ENCODE results near the gene CALCB. TPM values are rescaled to one million over a fixed set of nuclear protein-coding genes. Genes with fewer than 3 reads are reported as not detected.

CALCB gene
- total and polyA plus RNA-seq, 11 donors: 0.11 to 1.3 (median 0.37) TPM; not detected in 4

DNA sequence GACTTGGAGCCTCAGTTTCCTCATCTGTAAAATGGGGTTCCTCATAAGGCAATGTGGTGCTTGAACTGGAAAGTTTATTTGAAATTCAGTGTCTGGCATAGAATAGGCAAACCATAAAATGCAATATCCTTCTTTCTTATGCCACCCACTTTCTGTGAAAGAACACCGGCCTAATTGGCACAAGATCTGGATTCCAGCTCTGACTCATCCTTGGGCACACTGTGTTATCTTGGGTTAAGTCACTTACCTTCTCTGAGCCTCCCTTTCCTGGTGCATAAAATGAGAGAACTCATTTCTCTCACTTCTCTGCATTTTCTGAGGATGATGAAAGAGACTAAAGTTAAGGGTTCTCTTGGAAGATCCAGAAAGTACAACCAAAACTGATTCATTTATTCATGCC, 46.4 kb downstream of the CALCB start:
- 76 to 95% (median 82%) methylated on average over 1 of the region's 1 CpG for WGBS, 4 donors
- ATAC-seq (no peak), DNase-seq (no peak)
- Histone ChIP-seq H3K27me3 (peaks cover 0 to 31% (median 3%) of the 10 kb centered on the region in 9 donors), H3K9me3 (no peaks in the 10 kb centered on the region), H3K27ac (no peak overlapping the region), H3K4me3 (no peak overlapping the region), H3K36me3 (no peaks in the 10 kb centered on the region), H3K4me1 (peaks cover 0 to 3% (median 0%) of the 10 kb centered on the region in 12 donors)
- TF ChIP-seq, protein P1, sequence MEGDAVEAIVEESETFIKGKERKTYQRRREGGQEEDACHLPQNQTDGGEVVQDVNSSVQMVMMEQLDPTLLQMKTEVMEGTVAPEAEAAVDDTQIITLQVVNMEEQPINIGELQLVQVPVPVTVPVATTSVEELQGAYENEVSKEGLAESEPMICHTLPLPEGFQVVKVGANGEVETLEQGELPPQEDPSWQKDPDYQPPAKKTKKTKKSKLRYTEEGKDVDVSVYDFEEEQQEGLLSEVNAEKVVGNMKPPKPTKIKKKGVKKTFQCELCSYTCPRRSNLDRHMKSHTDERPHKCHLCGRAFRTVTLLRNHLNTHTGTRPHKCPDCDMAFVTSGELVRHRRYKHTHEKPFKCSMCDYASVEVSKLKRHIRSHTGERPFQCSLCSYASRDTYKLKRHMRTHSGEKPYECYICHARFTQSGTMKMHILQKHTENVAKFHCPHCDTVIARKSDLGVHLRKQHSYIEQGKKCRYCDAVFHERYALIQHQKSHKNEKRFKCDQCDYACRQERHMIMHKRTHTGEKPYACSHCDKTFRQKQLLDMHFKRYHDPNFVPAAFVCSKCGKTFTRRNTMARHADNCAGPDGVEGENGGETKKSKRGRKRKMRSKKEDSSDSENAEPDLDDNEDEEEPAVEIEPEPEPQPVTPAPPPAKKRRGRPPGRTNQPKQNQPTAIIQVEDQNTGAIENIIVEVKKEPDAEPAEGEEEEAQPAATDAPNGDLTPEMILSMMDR (IDR thresholded peaks at IDR 0.05): no peak
- no peak for TF ChIP-seq POLR2A (IDR thresholded peaks at IDR 0.05)
- intact Hi-C loops (cut with DNase I): no loop called here

DNA sequence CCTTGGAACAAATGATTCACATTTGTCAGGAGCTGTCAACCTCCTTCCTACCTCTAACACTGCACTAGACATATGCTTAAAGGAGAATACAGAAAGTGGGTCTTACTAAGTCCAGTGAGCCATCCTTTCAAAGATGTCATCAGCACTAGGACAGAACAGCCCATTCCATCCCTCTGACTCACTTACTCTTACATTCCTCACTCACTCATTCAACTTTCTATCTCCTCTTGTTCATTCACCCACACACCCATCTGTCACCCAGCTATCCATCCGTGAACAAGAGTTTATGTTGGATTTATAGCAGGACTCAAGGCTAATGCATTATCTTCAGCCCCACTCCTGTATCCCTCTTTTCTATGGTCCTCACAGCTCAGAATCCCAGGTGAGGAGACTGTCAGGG, 50.5 kb downstream of the CALCB start:
- no peak for ATAC-seq

DNA sequence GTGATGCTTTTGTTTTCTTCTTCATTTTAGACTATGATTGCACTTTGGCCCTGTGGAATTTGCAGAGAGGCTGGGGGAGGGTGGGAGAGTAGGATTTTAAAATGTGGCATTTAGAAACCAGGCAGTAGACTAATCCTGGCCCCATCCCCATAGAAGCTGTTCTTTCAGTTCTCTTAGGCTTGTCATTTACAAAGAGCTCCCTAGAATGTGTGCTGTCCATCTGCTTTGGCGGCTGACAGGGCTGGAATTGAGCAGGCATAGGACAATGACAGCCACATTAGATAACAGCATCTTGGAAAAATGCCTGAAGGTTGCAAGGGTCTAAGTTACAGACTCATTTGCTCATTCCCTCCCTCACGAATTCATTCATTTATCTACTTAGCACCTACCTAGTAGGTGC, 51.1 kb downstream of the CALCB start:
- H3K4me1 ChIP-seq: no peaks in the 10 kb centered on the region
- H3K27ac ChIP-seq: no peak overlapping the region
- no peaks in the 10 kb centered on the region for H3K9me3 ChIP-seq
- peaks cover 0 to 4% (median 0%) of the 10 kb centered on the region in 9 donors for H3K27me3 ChIP-seq
- intact Hi-C loops (cut with DNase I): no loop called here
- WGBS, 4 donors: 28 to 40% (median 30%) methylated on average over 2 of the region's 2 CpGs
- no peak for ATAC-seq
- no peak for TF ChIP-seq POLR2A (IDR thresholded peaks at IDR 0.05)
- TF ChIP-seq, protein P1 (IDR thresholded peaks at IDR 0.05): no peak
- no peak for DNase-seq
- H3K36me3 ChIP-seq: no peaks in the 10 kb centered on the region
- H3K4me3 ChIP-seq: no peak overlapping the region

More for the DNA sequence above, 50.5 kb downstream of the CALCB start:
- TF ChIP-seq, protein P1 (IDR thresholded peaks at IDR 0.05): no peak
- TF ChIP-seq POLR2A (IDR thresholded peaks at IDR 0.05): no peak
- intact Hi-C loops (cut with DNase I): no loop called here
- H3K9me3 ChIP-seq: no peaks in the 10 kb centered on the region
- peaks cover 0 to 9% (median 0%) of the 10 kb centered on the region in 9 donors for H3K27me3 ChIP-seq
- no peak for DNase-seq
- no peak overlapping the region for H3K4me3 ChIP-seq
- H3K27ac ChIP-seq: no peak overlapping the region
- WGBS, 4 donors: 54 to 80% (median 69%) methylated on average over 1 of the region's 1 CpG
- no peaks in the 10 kb centered on the region for H3K36me3 ChIP-seq
- no peaks in the 10 kb centered on the region for H3K4me1 ChIP-seq

DNA sequence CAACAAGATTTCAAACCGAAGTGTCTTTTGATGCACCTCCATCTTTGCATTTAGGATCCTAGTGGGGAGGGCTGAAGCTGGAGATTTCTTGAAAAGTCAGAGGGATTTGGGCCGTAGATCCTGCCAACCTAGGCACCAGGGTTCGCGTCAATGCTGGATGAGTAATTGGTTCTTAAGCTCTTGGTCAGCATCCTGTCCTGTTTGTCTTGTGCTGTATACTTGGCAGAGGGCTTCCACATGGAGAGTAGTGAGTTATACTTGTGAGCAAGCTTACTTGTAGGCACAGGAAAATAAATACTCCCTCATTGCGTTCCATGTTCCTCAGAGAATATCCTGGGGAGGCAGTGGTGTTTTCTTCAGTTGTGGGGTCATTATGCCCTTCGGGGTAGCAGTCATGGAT, 53.9 kb downstream of the CALCB start:
- ATAC-seq (no peak), DNase-seq (no peak)
- Histone ChIP-seq H3K27me3 (peaks cover 0 to 4% (median 0%) of the 10 kb centered on the region in 9 donors), H3K4me3 (no peak overlapping the region), H3K36me3 (no peaks in the 10 kb centered on the region), H3K27ac (no peak overlapping the region), H3K4me1 (no peaks in the 10 kb centered on the region), H3K9me3 (no peaks in the 10 kb centered on the region)
- intact Hi-C loops (cut with DNase I): no loop called here
- WGBS, 4 donors: 79 to 87% (median 80%) methylated on average over 6 of the region's 6 CpGs
- TF ChIP-seq POLR2A (IDR thresholded peaks at IDR 0.05): no peak
- TF ChIP-seq, protein P1 (IDR thresholded peaks at IDR 0.05): no peak

Other genes with a start within 250 kb of the CALCB start
- gene CYP2R1, start 181.4 kb upstream of the CALCB start, total RNA-seq: 10 to 100 TPM in 2 of 9 donors, 1 to 10 TPM in 7; 4.4 to 12.3 (median 7.5) TPM
- gene CYP2R1, start 181.4 kb upstream of the CALCB start, polyA plus RNA-seq: 10 to 100 TPM; 12.3 to 13.7 TPM
- gene CALCA, start 101.2 kb upstream of the CALCB start, total RNA-seq: 1 to 10 TPM in 2 of 9 donors, under 1 TPM in 1, not detected in 6; 0.28 to 4.7 (median 2.9) TPM
- gene CALCA, start 101.2 kb upstream of the CALCB start, polyA plus RNA-seq: 1 to 10 TPM in 1 of 2 donors, not detected in 1; 2.1 TPM
- gene INSC, start 41.3 kb downstream of the CALCB start, total RNA-seq: 1 to 10 TPM in 1 of 9 donors, under 1 TPM in 7, not detected in 1; 0.19 to 1.5 (median 0.35) TPM
- 1 to 10 TPM in 1 of 2 donors, under 1 TPM in 1; 0.42 to 1.1 TPM for gene INSC, start 41.3 kb downstream of the CALCB start, polyA plus RNA-seq